ENCODE measurements around the gene EDEM3.
A peak's percentile ranks its signal among the peaks of the same experiment; 100 is the strongest.

Gene EDEM3

GRCh38 chr1:184734980-184735379, 19.7 kb downstream of the EDEM3 start:
- Mint-ChIP-seq H3K27me3 (no peaks in the 10 kb centered on the region), H3K4me3 (no peak overlapping the region), H3K4me1 (ENCODE audit: low read depth) (no peaks in the 10 kb centered on the region), H3K36me3 (ENCODE audit: low read depth) (peaks cover 46% of the 10 kb centered on the region), H3K27ac (no peak overlapping the region), H3K9me3 (no peaks in the 10 kb centered on the region)

GRCh38 chr1:184724843-184725242, 29.8 kb downstream of the EDEM3 start:
- Mint-ChIP-seq H3K9me3 (no peaks in the 10 kb centered on the region), H3K27me3 (no peaks in the 10 kb centered on the region), H3K27ac (no peak overlapping the region), H3K4me1 (ENCODE audit: low read depth) (no peaks in the 10 kb centered on the region), H3K4me3 (no peak overlapping the region), H3K36me3 (ENCODE audit: low read depth) (peaks cover 63% of the 10 kb centered on the region)

- H3K27me3 Mint-ChIP-seq, result no peaks in the 10 kb centered on the region
- H3K4me3 Mint-ChIP-seq, result no peak overlapping the region
- H3K36me3 Mint-ChIP-seq (ENCODE audit: low read depth), result peaks cover 69% of the 10 kb centered on the region
- H3K4me1 Mint-ChIP-seq (ENCODE audit: low read depth), result no peaks in the 10 kb centered on the region
- H3K9me3 Mint-ChIP-seq, result no peaks in the 10 kb centered on the region
- no peak overlapping the region for H3K27ac Mint-ChIP-seq
Measured at GRCh38 chr1:184716158-184716557, 38.5 kb downstream of the EDEM3 start.

GRCh38 chr1:184709418-184709817, 45.2 kb downstream of the EDEM3 start:
- Mint-ChIP-seq H3K36me3 (ENCODE audit: low read depth) (peaks cover 64% of the 10 kb centered on the region), H3K27me3 (no peaks in the 10 kb centered on the region), H3K9me3 (no peaks in the 10 kb centered on the region), H3K4me3 (no peak overlapping the region), H3K27ac (no peak overlapping the region), H3K4me1 (ENCODE audit: low read depth) (no peaks in the 10 kb centered on the region)

- Mint-ChIP-seq H3K27ac (no peak overlapping the region), H3K27me3 (no peaks in the 10 kb centered on the region), H3K36me3 (ENCODE audit: low read depth) (peaks cover 59% of the 10 kb centered on the region), H3K9me3 (no peaks in the 10 kb centered on the region), H3K4me1 (ENCODE audit: low read depth) (no peaks in the 10 kb centered on the region), H3K4me3 (no peak overlapping the region)
Measured at GRCh38 chr1:184708084-184708676, 46.5 kb downstream of the EDEM3 start.

GRCh38 chr1:184705271-184705670, 49.4 kb downstream of the EDEM3 start:
- Mint-ChIP-seq H3K36me3 (ENCODE audit: low read depth) (peaks cover 65% of the 10 kb centered on the region), H3K4me1 (ENCODE audit: low read depth) (no peaks in the 10 kb centered on the region), H3K9me3 (no peaks in the 10 kb centered on the region), H3K27ac (no peak overlapping the region), H3K27me3 (no peaks in the 10 kb centered on the region), H3K4me3 (no peak overlapping the region)

GRCh38 chr1:184701816-184702215, 52.8 kb downstream of the EDEM3 start:
- Mint-ChIP-seq H3K27me3 (no peaks in the 10 kb centered on the region), H3K9me3 (no peaks in the 10 kb centered on the region), H3K36me3 (ENCODE audit: low read depth) (peaks cover 52% of the 10 kb centered on the region), H3K4me1 (ENCODE audit: low read depth) (no peaks in the 10 kb centered on the region), H3K27ac (no peak overlapping the region), H3K4me3 (no peak overlapping the region)

GRCh38 chr1:184698969-184699368, 55.7 kb downstream of the EDEM3 start:
- Mint-ChIP-seq H3K9me3 (no peaks in the 10 kb centered on the region), H3K4me1 (ENCODE audit: low read depth) (no peaks in the 10 kb centered on the region), H3K4me3 (no peak overlapping the region), H3K27ac (no peak overlapping the region), H3K27me3 (no peaks in the 10 kb centered on the region), H3K36me3 (ENCODE audit: low read depth) (peaks cover 48% of the 10 kb centered on the region)

- Mint-ChIP-seq H3K9me3 (no peaks in the 10 kb centered on the region), H3K27ac (no peak overlapping the region), H3K4me1 (ENCODE audit: low read depth) (no peaks in the 10 kb centered on the region), H3K36me3 (ENCODE audit: low read depth) (peaks cover 51% of the 10 kb centered on the region), H3K4me3 (no peak overlapping the region), H3K27me3 (no peaks in the 10 kb centered on the region)
Measured at GRCh38 chr1:184698016-184698415, 56.6 kb downstream of the EDEM3 start.

GRCh38 chr1:184696403-184696802, 58.3 kb downstream of the EDEM3 start:
- Mint-ChIP-seq H3K4me1 (ENCODE audit: low read depth) (no peaks in the 10 kb centered on the region), H3K36me3 (ENCODE audit: low read depth) (peaks cover 41% of the 10 kb centered on the region), H3K27me3 (no peaks in the 10 kb centered on the region), H3K4me3 (no peak overlapping the region), H3K27ac (no peak overlapping the region), H3K9me3 (no peaks in the 10 kb centered on the region)

- Mint-ChIP-seq H3K27ac (no peak overlapping the region), H3K9me3 (no peaks in the 10 kb centered on the region), H3K4me3 (no peak overlapping the region), H3K4me1 (ENCODE audit: low read depth) (no peaks in the 10 kb centered on the region), H3K36me3 (ENCODE audit: low read depth) (peaks cover 35% of the 10 kb centered on the region), H3K27me3 (no peaks in the 10 kb centered on the region)
Measured at GRCh38 chr1:184695023-184695422, 59.6 kb downstream of the EDEM3 start.

- Mint-ChIP-seq H3K4me1 (ENCODE audit: low read depth) (no peaks in the 10 kb centered on the region), H3K4me3 (no peak overlapping the region), H3K27me3 (no peaks in the 10 kb centered on the region), H3K27ac (peak overlapping the region; percentile 76), H3K9me3 (no peaks in the 10 kb centered on the region), H3K36me3 (ENCODE audit: low read depth) (peaks cover 27% of the 10 kb centered on the region)
Measured at GRCh38 chr1:184693011-184693410, 61.6 kb downstream of the EDEM3 start.

GRCh38 chr1:184691719-184692324, 62.8 kb downstream of the EDEM3 start:
- Mint-ChIP-seq H3K4me1 (ENCODE audit: low read depth) (no peaks in the 10 kb centered on the region), H3K9me3 (no peaks in the 10 kb centered on the region), H3K36me3 (ENCODE audit: low read depth) (peaks cover 27% of the 10 kb centered on the region), H3K4me3 (no peak overlapping the region), H3K27ac (no peak overlapping the region), H3K27me3 (no peaks in the 10 kb centered on the region)

GRCh38 chr1:184686540-184686939, 68.1 kb downstream of the EDEM3 start:
- Mint-ChIP-seq H3K36me3 (ENCODE audit: low read depth) (peaks cover 5% of the 10 kb centered on the region), H3K27me3 (no peaks in the 10 kb centered on the region), H3K4me1 (ENCODE audit: low read depth) (no peaks in the 10 kb centered on the region), H3K4me3 (no peak overlapping the region), H3K27ac (no peak overlapping the region), H3K9me3 (peaks cover 3% of the 10 kb centered on the region)

- Mint-ChIP-seq H3K27ac (no peak overlapping the region), H3K27me3 (no peaks in the 10 kb centered on the region), H3K9me3 (peaks cover 14% of the 10 kb centered on the region), H3K36me3 (ENCODE audit: low read depth) (peaks cover 4% of the 10 kb centered on the region), H3K4me1 (ENCODE audit: low read depth) (no peaks in the 10 kb centered on the region), H3K4me3 (no peak overlapping the region)
Measured at GRCh38 chr1:184685116-184685515, 69.5 kb downstream of the EDEM3 start.
